Activated gamma-delta T cell treated with anti-CD3 and anti-CD28 coated beads, Interleukin-2, amount 50 U/mL, for 16 hours (primary cell): ENCODE data around the gene MGMT.

Experiments used
- DNase-seq: peaks from one replicate; pipeline ENCODE4 v3.0.0-alpha.2; 2020; ENCODE audit warnings: low read depth

Gene MGMT

GRCh38 chr10:129544205-129545202 lies 77.5 kb downstream of the MGMT start:
- DNase-seq, result no peak

DNA sequence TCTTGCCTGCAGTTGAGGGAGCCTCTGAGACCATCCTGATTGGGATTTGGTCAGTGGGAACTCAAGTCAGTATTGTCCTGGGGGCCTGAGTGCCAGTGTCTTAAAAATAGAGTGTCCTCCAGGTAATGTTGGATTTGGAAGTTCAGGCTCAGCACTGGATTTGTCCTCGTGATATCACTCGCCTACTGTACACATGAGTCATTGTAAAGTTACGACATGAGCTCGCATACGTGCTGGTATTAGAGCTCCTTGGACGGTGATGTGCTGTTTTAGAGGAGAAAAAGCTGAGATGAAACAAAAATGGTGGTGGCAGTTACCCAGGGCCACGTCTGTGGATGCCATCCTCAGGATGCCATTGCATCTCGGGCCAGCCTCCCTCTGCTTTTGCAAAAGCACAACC lies 78.2 kb downstream of the MGMT start:
- DNase-seq, result no peak

- DNase-seq, result no peak
Measured at GRCh38 chr10:129546106-129546505, 79.1 kb downstream of the MGMT start.

GRCh38 chr10:129547608-129548007 lies 80.6 kb downstream of the MGMT start:
- no peak for DNase-seq

DNA sequence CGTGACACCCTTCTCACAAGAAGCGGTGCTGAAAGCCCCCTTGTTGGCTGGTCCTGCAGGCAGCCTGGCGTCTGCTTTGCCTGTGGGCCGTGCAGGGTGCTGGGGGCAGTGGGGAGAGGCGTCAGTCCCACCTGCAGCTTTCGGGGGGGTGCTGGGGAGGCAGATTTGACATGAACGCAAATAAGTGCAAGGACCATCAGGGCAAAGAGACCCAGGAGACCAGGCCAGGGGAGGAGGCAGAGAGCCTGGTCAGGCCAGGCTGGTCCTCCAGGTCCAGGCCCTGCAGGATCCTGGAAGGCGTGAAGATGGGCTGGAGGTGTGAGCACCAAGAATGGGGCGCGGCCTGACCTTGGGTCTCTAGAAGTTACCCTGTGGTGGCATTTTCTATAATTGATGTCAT lies 81.6 kb downstream of the MGMT start:
- no peak for DNase-seq

GRCh38 chr10:129550076-129550475 lies 83.0 kb downstream of the MGMT start:
- no peak for DNase-seq

DNA sequence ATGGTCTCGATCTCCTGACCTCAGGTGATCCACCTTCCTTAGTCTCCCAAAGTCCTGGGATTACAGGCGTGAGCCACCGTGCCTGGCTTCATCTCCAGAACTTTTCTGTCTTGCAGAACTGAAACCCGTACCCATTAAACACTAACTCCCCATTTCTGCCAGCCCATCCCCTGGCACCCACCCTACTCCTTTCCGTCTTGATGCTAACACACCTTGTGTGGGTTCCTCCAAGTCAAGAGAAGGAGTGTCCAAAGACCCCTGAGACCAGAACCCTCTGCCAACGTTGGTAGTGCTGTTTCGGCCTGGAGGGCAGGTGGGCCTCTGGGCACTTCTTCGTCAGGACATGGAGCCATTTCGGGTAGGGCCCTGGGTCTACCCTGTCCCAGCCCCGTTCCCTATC lies 83.6 kb downstream of the MGMT start:
- no peak for DNase-seq

- DNase-seq, result no peak
Measured at GRCh38 chr10:129552119-129552518, 85.1 kb downstream of the MGMT start.

- DNase-seq, result no peak
Measured at GRCh38 chr10:129553928-129554327, 86.9 kb downstream of the MGMT start.

- no peak for DNase-seq
Measured at GRCh38 chr10:129556316-129556715, 89.3 kb downstream of the MGMT start.

GRCh38 chr10:129560361-129560760 lies 93.3 kb downstream of the MGMT start:
- DNase-seq, result no peak

DNA sequence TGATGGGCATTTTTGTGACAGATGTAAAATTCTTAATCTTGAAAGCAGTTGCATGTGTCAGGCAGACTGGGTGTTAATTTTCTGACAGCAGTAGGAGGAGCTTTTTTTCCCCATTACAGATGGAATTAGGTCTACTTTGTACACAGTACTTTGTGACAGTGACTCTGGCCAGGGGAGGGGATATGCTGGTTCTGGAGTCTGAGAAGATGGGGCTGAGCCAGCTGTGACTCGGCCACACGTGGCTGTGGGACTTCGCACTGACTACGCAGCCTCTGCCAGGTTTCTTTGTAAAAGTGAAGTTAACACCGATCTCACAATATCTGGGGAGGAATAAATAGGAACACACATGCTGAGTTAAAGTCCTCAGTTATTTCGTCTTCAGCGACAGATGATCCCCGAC lies 95.4 kb downstream of the MGMT start:
- DNase-seq, result no peak

GRCh38 chr10:129564923-129565322 lies 97.9 kb downstream of the MGMT start:
- DNase-seq, result no peak

DNA sequence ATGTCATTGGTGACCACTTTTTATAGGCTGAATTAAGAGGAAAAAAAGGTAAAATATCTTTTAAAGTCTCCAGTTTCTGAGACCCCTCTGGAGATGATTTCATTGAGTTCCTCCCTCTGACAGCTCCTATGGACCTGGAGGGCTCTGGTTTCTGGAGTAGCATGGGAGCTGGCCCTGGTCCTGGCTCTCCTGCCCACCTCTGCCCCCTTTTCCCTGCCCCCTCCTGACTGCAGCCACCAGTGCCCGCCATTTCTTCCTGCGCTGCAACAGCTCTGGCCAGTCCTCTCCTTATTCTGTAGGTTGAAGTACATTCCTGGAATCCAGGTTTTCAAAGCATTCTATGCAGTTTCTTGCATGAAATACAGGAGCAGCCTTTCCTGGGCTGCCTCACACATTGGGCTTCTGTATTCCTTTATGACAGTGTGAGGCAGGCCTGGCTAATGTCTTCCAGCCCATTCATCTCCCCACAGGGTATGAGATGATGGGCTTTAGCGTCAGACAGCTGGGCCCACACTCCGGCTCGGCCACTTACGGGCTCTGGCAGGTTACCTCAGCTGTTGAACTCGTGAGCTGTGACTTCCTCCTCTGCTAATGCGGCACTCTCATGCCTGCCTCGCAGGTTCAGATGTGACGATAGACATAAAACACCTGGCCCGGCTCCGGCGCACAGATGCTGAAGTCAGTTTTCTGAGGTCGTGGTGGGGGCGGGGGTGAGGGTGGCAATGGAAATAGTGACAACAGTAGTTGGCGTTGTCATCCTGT lies 101.7 kb downstream of the MGMT start:
- DNase-seq, result no peak

GRCh38 chr10:129570185-129570584 lies 103.1 kb downstream of the MGMT start:
- no peak for DNase-seq

DNA sequence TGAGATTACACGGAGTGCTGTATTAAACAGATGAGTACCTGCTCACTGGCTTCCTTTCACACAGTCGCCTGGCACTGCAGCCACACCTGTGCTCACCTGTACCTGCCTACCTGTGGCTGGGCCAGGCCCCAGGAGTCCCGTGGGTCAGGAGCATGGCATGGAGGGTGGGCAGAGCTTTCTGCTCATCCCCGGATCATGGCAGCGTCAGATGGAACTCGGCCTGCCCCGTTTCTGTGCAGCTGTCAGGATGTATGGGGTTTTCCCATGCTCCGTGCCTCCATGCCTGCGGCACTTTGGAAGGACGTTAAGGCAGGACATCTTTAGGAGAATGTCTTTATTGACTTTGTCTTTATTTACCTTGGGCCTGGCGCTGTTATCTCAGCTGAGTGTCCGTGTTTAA lies 112.2 kb downstream of the MGMT start:
- no peak for DNase-seq

- no peak for DNase-seq
Measured at GRCh38 chr10:129580010-129580409, 113.0 kb downstream of the MGMT start.

DNA sequence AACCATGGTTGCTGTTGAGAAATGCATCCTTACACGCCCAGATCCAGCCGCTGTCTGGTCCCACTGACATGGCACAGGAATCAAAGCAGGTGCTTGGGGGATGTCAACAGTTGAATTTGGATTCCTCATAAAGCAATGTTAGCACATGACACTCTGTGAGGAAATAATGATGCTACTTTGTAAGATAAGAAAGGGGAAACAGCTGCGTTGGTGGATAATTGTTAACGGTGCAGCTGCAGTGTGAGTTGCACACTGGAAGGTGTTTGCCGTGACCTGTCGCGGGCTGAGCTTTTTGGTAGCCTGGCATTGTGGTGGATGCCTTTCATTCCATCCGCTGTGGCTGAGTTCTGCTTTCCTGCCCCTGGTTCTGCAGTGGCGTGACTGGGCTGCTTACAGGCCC lies 113.9 kb downstream of the MGMT start:
- no peak for DNase-seq

DNA sequence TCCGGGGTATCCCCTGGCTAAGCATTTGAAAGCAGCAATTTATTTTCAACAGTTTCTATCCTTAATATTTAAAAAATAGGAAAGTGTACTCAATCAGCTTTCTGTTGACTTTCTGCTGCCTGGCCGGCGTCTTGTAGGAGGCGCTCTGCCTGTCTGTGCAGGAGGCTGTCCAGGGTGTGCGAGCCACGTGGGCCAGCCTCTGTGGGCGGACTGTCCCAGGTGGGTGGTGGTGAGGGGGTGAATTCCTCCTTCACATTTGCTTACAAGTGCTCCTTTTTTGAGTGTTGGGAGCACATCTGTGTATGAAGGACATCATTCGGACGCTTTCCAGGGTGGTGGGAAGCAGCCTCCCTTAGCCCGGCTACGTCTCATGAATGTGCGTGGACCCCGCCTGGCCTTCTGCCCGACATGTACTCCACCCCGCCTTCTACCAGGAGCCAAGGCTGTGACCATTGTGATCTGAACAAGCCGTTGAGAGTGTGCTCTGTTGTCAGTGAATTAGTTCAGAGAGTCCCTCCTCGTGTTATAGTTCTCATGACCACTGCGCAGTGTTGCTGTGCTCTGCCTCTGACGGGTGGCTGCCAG lies 114.9 kb downstream of the MGMT start:
- no peak for DNase-seq

DNA sequence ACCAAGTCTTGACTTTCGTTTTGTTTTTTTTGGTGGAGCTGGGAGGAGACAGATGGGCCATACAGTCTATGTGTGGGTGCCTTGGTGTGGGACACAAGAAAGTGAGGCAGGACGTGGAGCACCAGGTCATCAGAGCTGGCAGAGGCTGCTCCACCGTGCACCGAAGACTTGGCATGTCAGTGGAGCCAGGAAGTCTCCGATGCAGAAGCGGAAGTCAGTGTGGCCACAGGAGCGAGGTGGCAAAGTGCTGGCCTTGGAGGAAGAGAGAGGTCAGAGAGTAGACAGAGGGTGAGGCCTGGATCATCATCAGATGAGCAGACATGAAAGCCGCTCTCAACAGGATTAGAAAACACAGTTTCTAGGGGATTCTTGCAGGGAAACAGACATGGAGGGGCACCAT lies 116.8 kb downstream of the MGMT start:
- DNase-seq, result no peak

DNA sequence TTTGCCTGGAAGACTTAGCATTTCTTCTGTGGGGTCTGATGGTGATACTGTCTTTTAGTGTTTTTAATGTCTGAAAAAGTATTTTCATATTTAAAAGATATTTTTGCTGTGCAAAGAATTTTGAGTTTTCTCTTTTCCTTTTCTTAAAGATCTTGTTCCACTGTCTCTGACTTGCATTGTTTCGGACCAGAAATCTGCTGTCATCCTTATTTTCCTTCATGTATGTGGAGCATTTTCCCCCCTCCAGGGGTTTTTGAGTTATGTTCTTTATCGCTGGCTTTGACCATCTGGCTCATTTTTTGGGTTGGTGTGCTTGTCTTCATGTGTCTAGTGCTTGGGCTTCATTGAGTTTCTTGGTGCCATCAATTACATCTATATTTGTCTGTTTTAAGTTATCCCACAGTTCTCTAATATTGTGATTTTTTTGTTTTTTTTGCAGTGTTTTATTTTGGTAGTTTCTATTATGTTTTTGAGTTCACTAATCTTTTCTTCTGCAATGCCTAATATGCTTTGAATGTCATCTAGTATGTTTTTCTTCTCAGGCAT lies 119.9 kb downstream of the MGMT start:
- DNase-seq, result no peak

GRCh38 chr10:129589546-129589945 lies 122.5 kb downstream of the MGMT start:
- no peak for DNase-seq

GRCh38 chr10:129593953-129594352 lies 126.9 kb downstream of the MGMT start:
- no peak for DNase-seq
